ENCODE results near the gene P2RX1.

P2RX1 gene

DNA sequence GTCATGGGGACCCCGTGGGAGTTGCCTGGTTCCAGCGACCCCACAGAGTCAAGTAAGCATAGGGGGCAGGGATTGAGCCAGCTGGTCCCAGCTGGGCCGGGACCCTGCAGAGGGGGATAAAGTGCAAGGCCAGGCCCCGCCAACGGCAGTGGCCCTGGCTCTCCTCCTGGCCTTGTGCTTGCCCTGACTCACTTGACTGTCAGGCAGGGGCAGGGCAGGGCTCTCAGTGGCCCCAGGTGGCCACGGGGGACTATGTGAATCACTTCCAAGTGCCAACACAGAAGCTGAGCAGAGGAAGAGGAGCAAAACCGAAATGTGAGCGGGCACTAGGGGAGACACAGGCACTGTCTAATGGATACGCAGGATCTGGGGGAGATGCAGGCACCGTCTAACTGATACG lies 48.7 kb downstream of the P2RX1 start:
- no peak for TF ChIP-seq CTCF (IDR thresholded peaks at IDR 0.05; ENCODE audit: insufficient read depth, low read depth, low read length, missing control alignments)
- H3K4me3 ChIP-seq (ENCODE audit: low read depth, low read length): no peak overlapping the region
- DNase-seq (ENCODE audit: low read depth): no peak

DNA sequence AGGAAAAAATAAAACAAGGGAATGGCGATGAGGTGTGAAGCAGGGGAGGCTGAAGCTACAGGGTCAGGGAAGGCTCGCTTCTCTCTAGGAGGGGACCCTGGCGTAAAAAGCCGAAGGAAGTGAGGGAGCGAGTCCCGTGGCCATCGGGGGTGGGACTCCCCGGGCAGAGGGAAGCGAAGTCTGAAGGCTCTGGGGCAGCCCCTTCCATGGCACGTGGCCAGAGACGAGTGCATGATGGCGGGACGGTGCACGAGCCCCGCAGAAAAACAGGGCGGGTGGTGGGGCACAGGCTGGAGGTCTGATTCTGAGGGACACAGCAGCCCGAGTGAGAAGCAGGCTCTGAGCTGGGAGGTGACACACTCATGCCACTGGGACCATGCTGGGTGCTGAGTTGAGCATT lies 49.2 kb downstream of the P2RX1 start:
- TF ChIP-seq CTCF (IDR thresholded peaks at IDR 0.05; ENCODE audit: insufficient read depth, low read depth, low read length, missing control alignments): no peak
- no peak for DNase-seq (ENCODE audit: low read depth)
- H3K4me3 ChIP-seq (ENCODE audit: low read depth, low read length): no peak overlapping the region

DNA sequence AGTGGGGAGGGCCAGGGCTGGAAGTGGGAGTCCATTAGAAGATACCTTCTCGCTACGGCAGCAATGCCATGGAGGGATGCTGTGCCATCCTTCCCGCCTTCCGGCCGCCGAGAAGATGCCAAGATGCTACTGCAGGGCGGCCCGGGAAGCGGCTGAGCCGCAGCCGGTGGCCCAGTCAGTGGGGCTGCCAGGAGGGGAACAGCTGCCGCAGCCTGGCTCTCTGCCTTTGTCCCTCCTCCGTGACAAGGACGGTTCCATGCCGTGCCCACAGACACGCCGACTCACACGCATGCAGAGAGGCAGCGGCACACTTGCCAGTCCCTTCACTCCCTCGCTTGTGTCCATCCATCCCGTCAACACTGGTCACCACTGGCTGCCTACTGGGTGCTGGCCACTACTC lies 50.0 kb downstream of the P2RX1 start:
- no peak for DNase-seq (ENCODE audit: low read depth)
- TF ChIP-seq CTCF (IDR thresholded peaks at IDR 0.05; ENCODE audit: insufficient read depth, low read depth, low read length, missing control alignments): no peak

GRCh38 chr17:3865176-3865575 lies 51.1 kb downstream of the P2RX1 start:
- DNase-seq (ENCODE audit: low read depth): no peak
- no peak overlapping the region for H3K4me3 ChIP-seq (ENCODE audit: low read depth, low read length)
- no peak for TF ChIP-seq CTCF (IDR thresholded peaks at IDR 0.05; ENCODE audit: insufficient read depth, low read depth, low read length, missing control alignments)

More for the DNA sequence above, 50.0 kb downstream of the P2RX1 start:
- H3K4me3 ChIP-seq (ENCODE audit: low read depth, low read length): no peak overlapping the region

GRCh38 chr17:3864534-3864933 lies 51.7 kb downstream of the P2RX1 start:
- TF ChIP-seq CTCF (IDR thresholded peaks at IDR 0.05; ENCODE audit: insufficient read depth, low read depth, low read length, missing control alignments): no peak
- no peak for DNase-seq (ENCODE audit: low read depth)

DNA sequence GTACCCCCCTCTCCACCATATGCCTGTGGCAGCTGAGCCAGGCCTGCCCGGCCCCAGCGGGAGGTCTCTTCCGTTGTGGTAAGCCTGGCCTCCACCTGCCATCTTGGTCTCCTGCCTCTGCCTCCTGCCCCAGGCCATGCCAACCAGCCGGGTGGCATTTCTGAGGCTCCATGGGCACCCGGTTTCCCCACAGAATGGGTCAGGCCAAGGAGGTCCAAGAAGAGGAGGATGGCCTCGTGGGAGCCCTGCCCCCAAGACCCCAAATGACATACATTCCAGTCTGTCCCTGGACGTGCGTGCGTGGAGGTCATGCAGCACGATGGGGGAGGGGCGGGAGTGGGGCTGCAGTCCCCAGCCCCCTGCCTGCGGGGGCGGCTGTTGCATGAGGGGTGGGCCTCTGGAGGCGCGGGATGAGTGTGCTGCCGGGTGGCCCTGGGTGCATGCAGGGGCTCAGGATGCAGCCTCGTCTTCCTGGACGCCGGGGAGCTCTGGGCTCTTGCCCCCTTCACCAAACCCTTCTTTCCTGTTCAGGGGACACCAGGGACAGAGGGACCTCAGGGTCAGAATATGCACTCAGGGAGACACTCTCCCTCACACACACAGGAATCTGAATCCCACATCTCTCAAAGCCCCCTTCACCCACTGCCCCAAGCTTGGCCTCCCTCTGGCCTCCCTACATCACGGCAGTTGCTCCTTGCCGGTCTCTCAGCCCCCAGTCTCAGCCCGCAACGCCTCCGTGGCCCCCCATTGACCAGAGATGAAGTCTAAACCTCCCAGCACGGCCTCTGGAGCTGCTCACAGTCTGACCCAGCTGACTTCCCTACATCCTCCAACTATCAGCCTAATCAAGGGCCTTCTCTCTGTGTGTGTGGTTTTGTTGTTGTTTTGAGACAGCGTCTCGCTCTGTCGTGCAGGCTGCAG lies 54.2 kb downstream of the P2RX1 start:
- H3K4me3 ChIP-seq (ENCODE audit: low read depth, low read length): no peak overlapping the region
- no peak for DNase-seq (ENCODE audit: low read depth)
- TF ChIP-seq CTCF (IDR thresholded peaks at IDR 0.05; ENCODE audit: insufficient read depth, low read depth, low read length, missing control alignments): no peak

More at GRCh38 chr17:3864534-3864933, 51.7 kb downstream of the P2RX1 start:
- H3K4me3 ChIP-seq (ENCODE audit: low read depth, low read length): no peak overlapping the region
